HG03060 (cell line): ENCODE results near the gene DCUN1D2.
"Not testable (repeated sequence)": the region's sequence is repeated elsewhere in the genome, so short reads cannot be mapped to it uniquely, and the experiment has no call there.

ENCODE experiments used
- ATAC-seq: cut with Tn5 transposase; IDR thresholded peaks from one replicate; pipeline ENCODE4 v1.9.1; 2021; ENCODE audit warnings: low read depth, moderate number of reproducible peaks; ENCODE audit not compliant: unreplicated experiment

DCUN1D2 gene

DNA sequence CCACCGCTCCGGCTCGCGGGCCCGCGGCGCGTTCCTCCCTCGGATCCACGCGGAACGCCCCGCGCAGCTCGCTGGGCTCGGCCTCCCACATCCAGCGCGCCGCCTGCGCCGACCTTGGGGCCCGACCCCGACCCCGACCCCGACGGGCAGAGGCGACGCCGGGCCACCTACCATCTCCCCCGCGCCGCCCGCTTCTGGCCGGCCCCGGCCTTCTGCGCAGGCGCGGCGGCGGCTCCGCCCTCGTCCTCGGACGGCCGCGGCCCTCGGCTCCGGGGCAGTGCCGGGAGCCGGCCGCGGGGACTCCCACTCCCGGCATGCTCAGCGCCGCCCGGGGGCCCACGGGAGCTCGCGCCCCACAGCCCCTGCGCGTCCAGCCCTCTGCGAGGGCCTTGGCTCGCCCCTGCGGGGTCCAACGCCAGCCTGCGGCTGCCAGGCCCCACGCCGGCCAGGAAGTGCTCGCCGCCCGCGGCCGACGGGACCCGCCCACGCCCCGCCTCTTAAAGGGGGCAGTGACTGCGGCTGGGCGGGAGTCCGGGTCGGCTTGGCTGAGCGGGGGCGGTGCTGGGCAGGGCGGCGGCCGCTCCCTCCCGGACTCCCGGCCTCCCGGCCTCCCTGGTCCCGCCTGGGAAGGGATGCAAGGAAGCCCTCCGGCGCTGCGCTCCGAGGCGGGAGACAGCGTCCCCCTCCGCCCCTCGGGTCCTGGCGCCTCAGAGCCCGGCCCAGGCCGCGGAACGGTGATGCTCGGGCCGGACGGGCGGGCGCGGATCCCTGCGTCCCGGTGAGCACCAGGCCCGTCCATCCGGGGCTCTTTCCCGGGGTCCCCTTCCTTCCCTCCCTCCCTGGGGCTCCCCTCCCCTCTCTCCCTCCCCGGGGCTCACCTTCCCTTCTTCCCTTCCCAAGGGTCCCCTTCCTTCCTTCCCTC lies at the start of gene DCUN1D2:
Gene DCUN1D2 (minus strand): TSS at position 216 of the 922 bp plus-strand sequence. CDS start 42 bp downstream, at position 174.
- peak; percentile 59 for ATAC-seq

GRCh38 chr13:113539822-113540221 lies 49.3 kb upstream of the DCUN1D2 start:
- no peak for ATAC-seq

DNA sequence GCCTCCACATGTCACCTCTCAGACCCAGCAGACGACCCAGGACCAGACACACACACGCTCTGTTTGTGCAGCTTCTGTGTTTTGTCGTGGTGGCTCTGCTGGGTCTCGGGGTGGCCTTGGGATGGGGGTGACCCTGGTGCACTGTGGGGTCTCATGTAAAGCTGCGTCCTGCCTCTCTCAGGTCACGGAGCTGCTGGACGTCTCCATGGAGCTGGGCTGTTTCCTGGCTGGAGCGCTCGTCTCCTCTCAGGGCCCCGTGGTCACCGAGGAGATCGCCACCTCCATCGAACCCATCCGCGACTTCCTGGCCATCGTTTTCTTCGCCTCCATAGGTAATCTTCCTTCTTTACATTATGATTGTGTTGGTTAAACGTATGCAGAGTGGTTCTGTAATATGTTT lies 48.7 kb upstream of the DCUN1D2 start:
- ATAC-seq, result no peak

- ATAC-seq, result no peak
These were observed 48.2 kb upstream of the DCUN1D2 start for GRCh38 chr13:113538689-113539058.

DNA sequence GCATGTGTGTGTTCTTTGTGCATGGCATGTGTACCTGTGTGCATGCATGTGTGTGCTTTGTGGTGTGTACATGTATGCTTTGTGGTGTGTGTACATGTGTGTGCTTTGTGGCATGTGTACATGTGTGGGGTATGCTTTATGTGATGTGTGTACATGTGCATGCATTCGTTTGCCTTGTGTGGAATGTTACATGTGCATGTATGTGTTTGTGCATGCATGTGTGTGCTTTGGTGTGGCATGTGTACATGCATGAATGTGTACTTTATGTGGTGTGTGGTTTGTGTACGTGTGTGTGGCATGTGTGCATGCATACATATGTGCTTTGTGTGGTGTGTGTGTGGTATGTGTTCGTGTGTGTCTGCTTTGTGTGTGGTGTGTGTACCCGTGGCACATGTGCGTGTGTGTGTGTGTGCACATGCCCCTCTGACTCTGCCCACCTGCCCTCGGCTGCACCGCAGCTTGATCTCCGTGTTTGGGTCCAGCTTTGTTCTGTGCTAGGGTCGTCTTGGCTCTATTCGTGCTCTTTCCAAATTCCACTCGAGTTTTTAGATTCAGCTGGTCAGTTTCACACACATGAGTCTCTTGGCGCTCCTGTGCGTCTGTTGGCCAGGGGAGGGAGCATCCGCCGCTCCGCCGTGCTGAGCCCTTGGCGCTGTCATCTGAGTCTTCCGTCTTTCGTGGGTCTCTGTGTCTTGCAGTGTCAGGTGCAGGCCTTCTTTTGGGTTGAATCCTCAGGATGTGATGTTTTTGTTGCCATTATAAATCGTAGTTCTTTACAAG lies 47.6 kb upstream of the DCUN1D2 start:
- ATAC-seq, result no peak

DNA sequence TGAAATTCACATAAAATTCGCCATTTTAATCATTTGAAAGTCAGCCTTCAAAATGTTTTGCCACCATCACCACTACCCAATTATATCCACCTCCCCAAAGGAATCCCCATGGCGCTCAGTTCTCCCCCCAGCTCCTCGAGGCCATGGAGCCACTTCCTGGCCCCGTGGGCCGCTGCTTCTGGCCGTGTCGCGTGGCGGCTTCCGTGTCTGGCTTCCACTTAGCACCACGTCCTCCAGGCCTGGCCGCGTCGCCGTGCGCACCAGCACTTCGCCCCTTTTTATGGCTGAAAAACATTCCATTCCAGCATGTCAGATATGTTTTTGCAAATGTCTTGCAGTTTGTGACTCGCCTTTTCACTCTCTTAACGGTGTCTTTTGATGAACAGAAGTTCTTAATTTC lies 46.7 kb upstream of the DCUN1D2 start:
- no peak for ATAC-seq

GRCh38 chr13:113536461-113537110 lies 46.1 kb upstream of the DCUN1D2 start:
- ATAC-seq, result no peak

DNA sequence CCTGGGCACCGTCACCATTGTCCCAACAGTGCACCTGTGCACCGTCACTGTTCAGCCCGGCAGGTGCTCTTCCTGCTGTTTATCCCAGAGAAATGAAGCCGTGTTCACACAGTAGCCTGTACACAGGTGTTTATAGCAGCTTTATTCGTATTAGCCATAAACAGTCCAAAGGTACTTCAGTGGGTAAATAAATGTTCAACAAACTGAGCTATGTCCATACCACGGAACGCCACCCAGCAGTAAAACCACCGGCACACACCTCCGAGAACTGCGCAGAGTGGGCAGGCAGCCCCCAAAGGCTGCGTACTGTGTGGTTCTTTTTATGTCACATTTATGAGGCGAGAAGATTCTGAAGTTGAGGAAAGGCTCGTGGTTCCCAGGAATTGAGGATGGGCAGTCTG lies 44.9 kb upstream of the DCUN1D2 start:
- no peak for ATAC-seq

DNA sequence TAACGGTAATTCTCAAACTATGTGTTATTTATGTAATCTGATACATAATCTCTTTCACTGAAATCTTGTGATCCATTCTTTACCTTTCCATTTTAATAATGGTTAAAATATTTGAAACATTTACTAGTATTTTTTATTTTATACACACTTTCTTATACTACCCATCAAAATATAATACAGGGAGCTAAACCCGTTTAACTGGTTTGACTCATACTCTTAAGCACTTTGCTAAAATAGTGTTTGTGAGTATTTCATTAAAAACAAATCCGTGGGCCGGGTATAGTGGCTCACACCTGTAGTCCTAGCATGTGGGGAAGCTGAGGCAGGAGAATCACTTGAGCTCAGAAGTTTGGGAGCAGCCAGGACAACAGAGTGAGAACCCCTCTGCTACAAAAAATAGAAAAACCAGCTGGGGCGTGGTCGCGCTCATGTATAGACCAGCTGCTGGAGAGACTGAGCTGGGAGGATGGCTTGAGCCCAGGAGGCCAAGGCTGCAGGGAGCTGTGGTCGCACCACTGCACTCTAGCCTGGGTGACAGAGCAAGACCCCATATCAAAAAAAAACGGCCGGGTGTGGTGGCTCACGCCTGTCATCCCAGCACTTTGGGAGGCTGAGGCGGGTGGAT lies 43.8 kb upstream of the DCUN1D2 start:
- no peak for ATAC-seq

GRCh38 chr13:113533161-113533840 lies 42.8 kb upstream of the DCUN1D2 start:
- no peak for ATAC-seq

DNA sequence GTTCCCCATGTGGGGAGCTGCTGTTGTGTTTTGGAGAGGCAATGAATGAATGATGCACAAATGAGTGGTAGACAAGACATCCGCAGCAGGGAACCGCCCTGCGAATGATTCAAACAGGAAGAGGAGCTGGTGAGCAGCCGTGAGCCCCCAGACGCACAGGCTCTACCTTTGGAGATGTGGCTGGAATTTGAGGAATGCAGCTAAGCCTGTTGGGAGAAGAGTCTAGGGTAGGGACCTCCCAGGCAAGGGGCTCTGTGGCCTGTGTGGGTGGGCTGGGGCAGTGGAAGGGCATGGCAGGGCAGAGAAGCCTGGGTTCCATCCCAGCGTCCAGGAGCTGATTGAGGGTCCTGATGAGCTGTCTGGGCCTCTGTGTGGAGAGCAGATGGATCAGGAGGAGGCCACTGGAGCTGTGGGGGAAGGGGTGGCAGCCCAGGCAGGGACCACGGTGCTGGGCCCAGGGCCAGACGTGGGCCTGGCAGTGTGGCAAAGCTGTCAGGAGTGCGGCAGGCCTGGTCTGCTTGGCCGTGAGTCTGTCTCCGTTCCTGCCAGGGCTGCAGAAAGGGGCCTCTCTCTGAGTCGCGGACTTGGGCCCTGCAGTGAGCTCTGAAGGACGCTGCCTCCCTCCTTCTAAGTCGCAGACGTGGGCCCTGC lies 41.8 kb upstream of the DCUN1D2 start:
- no peak for ATAC-seq

- no peak for ATAC-seq
These were observed 40.7 kb upstream of the DCUN1D2 start for GRCh38 chr13:113531041-113531873.

DNA sequence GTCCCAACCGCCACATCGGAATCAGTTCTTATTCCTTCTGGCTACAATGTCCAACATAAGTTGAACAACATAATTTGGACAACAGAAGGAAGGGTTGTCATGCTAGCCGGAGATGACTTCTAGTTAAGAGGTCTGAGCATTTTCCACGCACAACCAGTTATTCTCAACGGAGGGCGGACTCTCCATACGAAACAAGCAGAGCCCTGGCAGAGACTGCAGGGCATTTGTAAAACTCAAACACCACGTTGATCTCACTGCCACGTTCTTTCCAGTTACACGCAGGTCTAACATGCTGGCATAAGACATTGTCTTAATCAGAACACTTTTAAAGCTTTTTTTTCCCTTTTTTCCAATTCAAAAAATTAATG lies 38.3 kb upstream of the DCUN1D2 start:
- no peak for ATAC-seq

DNA sequence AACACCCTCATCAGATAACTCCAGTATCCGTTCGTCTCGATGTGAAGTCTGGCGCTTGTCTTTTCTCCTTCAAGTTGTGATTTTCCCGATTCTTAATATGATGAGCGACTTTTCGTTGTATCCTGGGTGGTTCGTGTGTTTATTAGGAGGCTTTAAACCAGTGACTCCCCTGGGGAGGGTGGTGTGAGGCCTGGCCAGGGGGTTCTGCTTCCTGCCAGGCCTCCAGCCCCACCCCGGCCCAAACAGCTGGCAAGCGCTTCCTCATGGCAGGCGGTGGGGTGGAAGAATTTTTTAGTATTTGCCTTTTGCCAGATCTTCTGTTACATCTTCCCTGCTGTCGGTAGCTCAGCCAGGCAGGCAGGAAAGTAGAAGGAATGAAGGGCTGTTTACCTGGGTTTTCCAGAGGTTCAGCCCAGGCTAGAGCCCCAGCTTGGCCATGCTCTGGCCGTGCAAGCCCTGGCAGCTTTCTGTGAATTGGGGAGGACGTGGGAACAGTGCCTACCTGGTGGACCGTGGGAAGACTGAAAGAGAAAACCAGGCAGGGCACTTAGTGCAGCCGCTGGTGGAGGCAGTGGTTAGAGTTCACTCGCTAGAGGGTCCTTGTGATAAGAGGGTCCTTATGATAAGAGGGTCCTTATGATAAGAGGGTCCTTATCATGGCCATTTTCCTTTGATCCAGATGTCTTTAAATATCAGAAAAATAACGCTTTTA lies 37.7 kb upstream of the DCUN1D2 start:
- no peak for ATAC-seq

DNA sequence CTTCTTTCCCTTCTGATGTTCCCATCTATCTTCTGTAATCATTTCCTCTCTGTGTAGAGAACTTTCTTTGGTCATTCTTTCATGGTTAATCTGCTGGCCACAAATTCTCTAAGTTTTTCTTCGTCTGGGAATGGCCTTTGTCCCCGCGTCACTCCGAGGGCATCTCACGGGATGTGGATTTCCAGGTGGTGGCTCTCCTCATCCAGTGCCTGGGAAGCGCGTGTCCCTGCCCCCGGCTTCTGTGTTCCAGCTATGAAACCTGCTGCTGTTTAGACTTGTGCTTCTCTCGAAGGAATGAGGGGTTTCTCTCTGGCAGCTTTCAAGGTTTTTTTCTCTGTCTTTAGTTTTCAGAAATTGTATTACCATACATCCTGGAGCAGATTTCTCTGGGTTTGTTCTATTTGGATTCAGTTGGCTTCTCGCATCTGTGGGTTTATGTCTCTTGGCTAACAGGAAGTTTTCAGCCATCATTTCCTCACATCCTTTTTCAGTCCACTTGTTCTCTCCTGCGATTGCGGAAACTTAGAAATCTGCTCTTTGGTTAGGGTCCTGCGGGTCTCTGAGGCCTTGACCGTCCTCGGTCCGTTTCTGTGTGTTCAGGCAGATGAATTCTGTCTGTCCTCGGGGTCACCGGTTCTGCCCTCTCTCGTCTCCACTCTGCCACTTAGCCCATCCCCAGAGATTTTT lies 36.9 kb upstream of the DCUN1D2 start:
- ATAC-seq, result no peak

- no peak for ATAC-seq
These were observed 36.1 kb upstream of the DCUN1D2 start for GRCh38 chr13:113526466-113527220.

GRCh38 chr13:113522438-113522837 lies 31.9 kb upstream of the DCUN1D2 start:
- ATAC-seq, result not testable (repeated sequence)
